ENCODE data around the gene SERPINH1. TPM values are rescaled to one million over a fixed set of nuclear protein-coding genes. Genes with fewer than 3 reads are reported as not detected.

The SERPINH1 gene
- total and polyA plus RNA-seq, 2 of the 13 experiments (the other 11 are each of a cell fraction or from before 2014, with no cell fraction given) = 83.6 to 83.8 TPM

DNA sequence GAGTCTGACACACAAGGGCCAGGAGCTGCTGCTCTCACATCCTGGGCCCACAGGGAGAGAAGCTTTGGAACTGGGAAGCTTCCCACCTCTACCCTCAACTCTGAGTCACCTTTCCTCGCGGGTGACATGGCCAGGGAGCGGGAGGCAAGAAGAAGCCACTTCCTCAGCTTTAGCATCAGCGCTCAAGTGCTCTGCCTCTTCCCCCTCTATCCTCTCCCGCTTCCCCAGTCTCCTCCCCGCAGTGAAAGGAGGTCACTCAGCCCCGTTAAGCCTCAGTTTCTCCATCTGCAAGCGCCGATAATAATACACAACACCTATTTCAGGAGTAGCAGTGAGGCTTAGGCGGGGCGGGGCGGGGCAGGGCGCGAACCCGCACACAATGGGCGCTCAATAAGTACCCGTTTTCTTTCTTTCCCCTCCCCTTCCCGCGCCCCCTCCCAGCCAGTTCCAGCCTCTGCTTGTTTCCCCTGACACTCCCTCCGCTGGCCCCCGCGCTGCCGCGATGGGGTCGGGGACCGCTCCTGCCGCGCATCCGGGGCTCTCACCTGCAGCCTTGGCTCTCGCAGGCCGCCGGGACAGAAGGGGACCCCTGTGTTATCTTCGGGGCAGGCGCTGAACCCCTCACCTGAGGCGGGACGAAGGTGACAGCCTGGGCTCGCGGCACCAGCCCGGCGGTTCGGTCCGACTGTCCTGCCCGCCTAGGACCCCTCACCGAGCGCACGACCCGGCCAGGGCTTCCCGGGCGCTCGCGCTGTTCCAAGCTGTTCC lies 37.2 kb upstream of the SERPINH1 start (continued):
- TF ChIP-seq, protein P1, sequence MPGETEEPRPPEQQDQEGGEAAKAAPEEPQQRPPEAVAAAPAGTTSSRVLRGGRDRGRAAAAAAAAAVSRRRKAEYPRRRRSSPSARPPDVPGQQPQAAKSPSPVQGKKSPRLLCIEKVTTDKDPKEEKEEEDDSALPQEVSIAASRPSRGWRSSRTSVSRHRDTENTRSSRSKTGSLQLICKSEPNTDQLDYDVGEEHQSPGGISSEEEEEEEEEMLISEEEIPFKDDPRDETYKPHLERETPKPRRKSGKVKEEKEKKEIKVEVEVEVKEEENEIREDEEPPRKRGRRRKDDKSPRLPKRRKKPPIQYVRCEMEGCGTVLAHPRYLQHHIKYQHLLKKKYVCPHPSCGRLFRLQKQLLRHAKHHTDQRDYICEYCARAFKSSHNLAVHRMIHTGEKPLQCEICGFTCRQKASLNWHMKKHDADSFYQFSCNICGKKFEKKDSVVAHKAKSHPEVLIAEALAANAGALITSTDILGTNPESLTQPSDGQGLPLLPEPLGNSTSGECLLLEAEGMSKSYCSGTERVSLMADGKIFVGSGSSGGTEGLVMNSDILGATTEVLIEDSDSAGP (CRISPR knock-in tag; IDR thresholded peaks at IDR 0.05; ENCODE audit: borderline replicate concordance) = peak; percentile 52; the same call in 1 of the 2 replicates
- TF ChIP-seq ZNF407 (CRISPR knock-in tag; IDR thresholded peaks at IDR 0.05; ENCODE audit: not compliant biosample characterization) = peak; percentile 53
- TF ChIP-seq HDAC2 (CRISPR knock-in tag; IDR thresholded peaks at IDR 0.05) = no peak
- TF ChIP-seq, protein P2, sequence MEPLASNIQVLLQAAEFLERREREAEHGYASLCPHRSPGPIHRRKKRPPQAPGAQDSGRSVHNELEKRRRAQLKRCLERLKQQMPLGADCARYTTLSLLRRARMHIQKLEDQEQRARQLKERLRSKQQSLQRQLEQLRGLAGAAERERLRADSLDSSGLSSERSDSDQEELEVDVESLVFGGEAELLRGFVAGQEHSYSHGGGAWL (CRISPR knock-in tag; IDR thresholded peaks at IDR 0.05) = 0 out of 2 replicates have a peak, but pooled peaks have one; percentile 4
- TF ChIP-seq DNMT1 (CRISPR knock-in tag; IDR thresholded peaks at IDR 0.05) = 0 out of 2 replicates have a peak, but pooled peaks have one; percentile 56
- no peak for TF ChIP-seq POLR2AphosphoS2 (IDR thresholded peaks at IDR 0.05; ENCODE audit: low read depth, low read length)
- 0 out of 2 replicates have a peak, but pooled peaks have one; percentile 46 for TF ChIP-seq ZSCAN20 (CRISPR knock-in tag; IDR thresholded peaks at IDR 0.05; ENCODE audit: borderline replicate concordance)
- TF ChIP-seq ATM (IDR thresholded peaks at IDR 0.05; ENCODE audit: borderline replicate concordance) = no peak
- no peak for TF ChIP-seq SATB2 (CRISPR knock-in tag; IDR thresholded peaks at IDR 0.05)
- TF ChIP-seq STAT5B (CRISPR knock-in tag; IDR thresholded peaks at IDR 0.05) = no peak
- TF ChIP-seq, protein P3, sequence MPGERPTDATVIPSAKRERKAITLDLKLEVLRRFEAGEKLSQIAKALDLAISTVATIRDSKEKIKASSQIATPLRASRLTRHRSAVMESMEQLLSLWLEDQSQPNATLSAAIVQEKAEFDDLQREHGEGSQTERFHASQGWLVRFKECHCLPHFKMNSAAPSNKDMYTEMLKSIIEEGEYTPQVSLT (CRISPR knock-in tag; IDR thresholded peaks at IDR 0.05; ENCODE audit: borderline replicate concordance, low read depth) = no peak
- no peak for TF ChIP-seq TAF15 (IDR thresholded peaks at IDR 0.05; ENCODE audit: low read depth, low read length, poor library complexity, severe bottlenecking)
- 0 out of 2 replicates have a peak, but pooled peaks have one; percentile 22 for TF ChIP-seq ZNF589 (CRISPR knock-in tag; conservative IDR thresholded peaks at IDR 0.05)
- TF ChIP-seq FOXC1 (CRISPR knock-in tag; IDR thresholded peaks at IDR 0.05; ENCODE audit: borderline replicate concordance) = peak; percentile 66; the same call in 1 of the 2 replicates
- no peak for TF ChIP-seq CSRNP2 (CRISPR knock-in tag; conservative IDR thresholded peaks at IDR 0.05; ENCODE audit: low read depth)
- TF ChIP-seq MAF1 (CRISPR knock-in tag; IDR thresholded peaks at IDR 0.05; ENCODE audit: borderline replicate concordance) = no peak

All from HepG2 (cell line).